Lower lobe of right lung (tissue), 2 donors: ENCODE results near the gene INSL6. TPM values are rescaled to one million over a fixed set of nuclear protein-coding genes. Genes with fewer than 3 reads are reported as not detected.
A peak's percentile ranks its signal among the peaks of the same experiment; 100 is the strongest.

Source experiments
- ATAC-seq, 2 donors: fragments of 200-7000 bp; cut with Tn5 transposase; one replicate each; pipeline ENCODE4 v1.9.1; 2020 to 2022; ENCODE audit warnings: mild to moderate bottlenecking in 2 of 2, moderate library complexity in 2 of 2
- DNase-seq: peaks from one replicate; pipeline ENCODE4 v3.0.0-alpha.2; 2020
- H3K27ac ChIP-seq: fragments of 200-600 bp; one replicate; pipeline ENCODE4 v1.8.0; 2022
- H3K27me3 ChIP-seq: fragments of 200-600 bp; one replicate; pipeline ENCODE4 v1.8.0; 2022; ENCODE audit warnings: low read depth
- H3K36me3 ChIP-seq: fragments of 200-600 bp; one replicate; pipeline ENCODE4 v1.8.0; 2022; ENCODE audit warnings: mild to moderate bottlenecking
- H3K4me1 ChIP-seq: fragments of 200-600 bp; one replicate; pipeline ENCODE4 v1.8.0; 2022
- H3K4me3 ChIP-seq: fragments of 200-600 bp; one replicate; pipeline ENCODE4 v1.8.0; 2022; ENCODE audit warnings: mild to moderate bottlenecking
- H3K9me3 ChIP-seq: fragments of 200-600 bp; one replicate; pipeline ENCODE4 v1.8.0; 2022
- CTCF ChIP-seq: fragments of 200-600 bp; IDR thresholded peaks from one replicate; pipeline ENCODE4 v1.8.0; 2022; ENCODE audit warnings: antibody characterized with exemption, mild to moderate bottlenecking
- intact Hi-C: fragments of 100-400 bp; cut with DNase I; formaldehyde crosslinking; loops from one replicate; pipeline ENCODE4 v1.11.0; 2022
- total RNA-seq: library from RNA; stranded (reverse); fragmentation: NEBNext Ultra II Directional; extraction: Animal tissue kit (Norgen Biotek cat#: 25700); gene quantifications from one replicate; pipeline ENCODE4 v1.2.1, GENCODE V29; 2021
- donor health status: DM: no; HTN: yes; CAD: no; lungs with severe emphysema.

Gene INSL6
- total RNA-seq, 1 donor from 2014 or later: not detected

GRCh38 chr9:5178126-5178805, 7.2 kb downstream of the INSL6 start:
- DNase-seq: no peak
- Histone ChIP-seq H3K27me3 (no peaks in the 10 kb centered on the region), H3K9me3 (no peaks in the 10 kb centered on the region), H3K4me1 (no peaks in the 10 kb centered on the region), H3K4me3 (no peak overlapping the region), H3K36me3 (no peaks in the 10 kb centered on the region), H3K27ac (no peak overlapping the region)
- no peak for ATAC-seq
- intact Hi-C loops: no loop called here
- TF ChIP-seq CTCF: no peak

GRCh38 chr9:5146241-5146640, 39.2 kb downstream of the INSL6 start:
- H3K4me1 ChIP-seq: no peaks in the 10 kb centered on the region
- ATAC-seq: peak in 1 of 2 donors; percentile 29
- peaks cover 5% of the 10 kb centered on the region for H3K36me3 ChIP-seq
- no peak overlapping the region for H3K4me3 ChIP-seq
- no peaks in the 10 kb centered on the region for H3K9me3 ChIP-seq
- no peaks in the 10 kb centered on the region for H3K27me3 ChIP-seq
- intact Hi-C loops: no loop called here
- no peak overlapping the region for H3K27ac ChIP-seq
- no peak for DNase-seq
- TF ChIP-seq CTCF: no peak

- DNase-seq (no peak), ATAC-seq (no peak)
- no peaks in the 10 kb centered on the region for H3K9me3 ChIP-seq
- no peaks in the 10 kb centered on the region for H3K27me3 ChIP-seq
- H3K27ac ChIP-seq: no peak overlapping the region
- no peaks in the 10 kb centered on the region for H3K4me1 ChIP-seq
- no peak overlapping the region for H3K4me3 ChIP-seq
- TF ChIP-seq CTCF: no peak
- peaks cover 5% of the 10 kb centered on the region for H3K36me3 ChIP-seq
- intact Hi-C loops: no loop called here
Observed at GRCh38 chr9:5144217-5144616, 41.2 kb downstream of the INSL6 start.

GRCh38 chr9:5140151-5140550, 45.3 kb downstream of the INSL6 start:
- Histone ChIP-seq H3K36me3 (no peaks in the 10 kb centered on the region), H3K4me3 (no peak overlapping the region), H3K4me1 (no peaks in the 10 kb centered on the region), H3K27ac (no peak overlapping the region), H3K27me3 (no peaks in the 10 kb centered on the region), H3K9me3 (peaks cover 23% of the 10 kb centered on the region)
- intact Hi-C loops: no loop called here
- DNase-seq (no peak), ATAC-seq (no peak)
- no peak for TF ChIP-seq CTCF

GRCh38 chr9:5122516-5122915, 62.9 kb downstream of the INSL6 start:
- Histone ChIP-seq H3K27me3 (no peaks in the 10 kb centered on the region), H3K4me1 (no peaks in the 10 kb centered on the region), H3K36me3 (peaks cover 41% of the 10 kb centered on the region), H3K4me3 (no peak overlapping the region), H3K9me3 (no peaks in the 10 kb centered on the region), H3K27ac (no peak overlapping the region)
- intact Hi-C loops: no loop called here
- no peak for ATAC-seq
- TF ChIP-seq CTCF: no peak
- DNase-seq: no peak
